Measurements from ENCODE around the gene TPH1. TPM values are rescaled to one million over a fixed set of nuclear protein-coding genes. Genes with fewer than 3 reads are reported as not detected.

The TPH1 gene
- total RNA-seq, result 0.56 and 0.73 TPM in 2 replicates

- intact Hi-C loops (cut with micrococcal nuclease), result no loop called here
Observed at GRCh38 chr11:18046116-18046777, at the start of gene TPH1. Gene TPH1, minus strand, starts transcription at chr11:18046269. Its CDS starts 5,507 bp downstream, at chr11:18040762.

- intact Hi-C loops (cut with micrococcal nuclease), result no loop called here
Observed at GRCh38 chr11:18093959-18094358, 47.9 kb upstream of the TPH1 start.

GRCh38 chr11:18091731-18092130 is 45.7 kb upstream of the TPH1 start:
- intact Hi-C loops (cut with micrococcal nuclease), result no loop called here

- intact Hi-C loops (cut with micrococcal nuclease), result no loop called here
Observed at GRCh38 chr11:18088966-18089365, 42.9 kb upstream of the TPH1 start.

- intact Hi-C loops (cut with micrococcal nuclease), result no loop called here
Observed at GRCh38 chr11:18088366-18088765, 42.3 kb upstream of the TPH1 start.

GRCh38 chr11:18081551-18081950 is 35.5 kb upstream of the TPH1 start:
- intact Hi-C loops (cut with micrococcal nuclease), result no loop called here

- intact Hi-C loops (cut with micrococcal nuclease), result no loop called here
Observed at GRCh38 chr11:18080451-18080850, 34.4 kb upstream of the TPH1 start.

GRCh38 chr11:18078909-18079308 is 32.8 kb upstream of the TPH1 start:
- intact Hi-C loops (cut with micrococcal nuclease), result no loop called here

- intact Hi-C loops (cut with micrococcal nuclease), result no loop called here
Observed at GRCh38 chr11:18075444-18075843, 29.4 kb upstream of the TPH1 start.

- intact Hi-C loops (cut with micrococcal nuclease), result no loop called here
Observed at GRCh38 chr11:18071098-18071705, 25.1 kb upstream of the TPH1 start.

- intact Hi-C loops (cut with micrococcal nuclease), result no loop called here
Observed at GRCh38 chr11:18067372-18067771, 21.3 kb upstream of the TPH1 start.

GRCh38 chr11:18066626-18067025 is 20.6 kb upstream of the TPH1 start:
- intact Hi-C loops (cut with micrococcal nuclease), result no loop called here

GRCh38 chr11:18065572-18065971 is 19.5 kb upstream of the TPH1 start:
- intact Hi-C loops (cut with micrococcal nuclease), result no loop called here

GRCh38 chr11:18064450-18065054 is 18.5 kb upstream of the TPH1 start:
- intact Hi-C loops (cut with micrococcal nuclease), result no loop called here

- intact Hi-C loops (cut with micrococcal nuclease), result no loop called here
Observed at GRCh38 chr11:18063862-18064434, 17.9 kb upstream of the TPH1 start.

GRCh38 chr11:18063125-18063524 is 17.1 kb upstream of the TPH1 start:
- intact Hi-C loops (cut with micrococcal nuclease), result no loop called here

GRCh38 chr11:18061351-18061750 is 15.3 kb upstream of the TPH1 start:
- intact Hi-C loops (cut with micrococcal nuclease), result no loop called here

GRCh38 chr11:18056561-18057181 is 10.6 kb upstream of the TPH1 start:
- intact Hi-C loops (cut with micrococcal nuclease), result loop anchor here (2.0 kb wide), 1 partner anchor 66 kb away; no protein-coding TSS in a partner anchor

GRCh38 chr11:18054511-18055103 is 8.5 kb upstream of the TPH1 start:
- intact Hi-C loops (cut with micrococcal nuclease), result no loop called here

- intact Hi-C loops (cut with micrococcal nuclease), result no loop called here
Observed at GRCh38 chr11:18050848-18051247, 4.8 kb upstream of the TPH1 start.

GRCh38 chr11:18036456-18036855 is 9.6 kb downstream of the TPH1 start:
- intact Hi-C loops (cut with micrococcal nuclease), result no loop called here

GRCh38 chr11:18027475-18027874 is 18.6 kb downstream of the TPH1 start:
- intact Hi-C loops (cut with micrococcal nuclease), result no loop called here

Data from T-helper 1 cell treated with Interleukin-12 subunit alpha and Interleukin-12 subunit beta and Interleukin-4 antibody, amounts not matched to agents 30 ng/mL and 1 ng/mL, for 36 hours (primary cell).